Activated T-cell treated with anti-CD3 and anti-CD28 coated beads for 48 hours (primary cell): ENCODE data around the gene DEPDC4.
"Not testable (repeated sequence)": the region's sequence is repeated elsewhere in the genome, so short reads cannot be mapped to it uniquely, and the experiment has no call there.

ENCODE experiments used
- DNase-seq: peaks from one replicate; pipeline ENCODE4 v3.0.0-alpha.2; 2020; ENCODE audit warnings: low read depth

DEPDC4 gene

GRCh38 chr12:100263131-100263530, 3.7 kb downstream of the DEPDC4 start:
- no peak for DNase-seq

GRCh38 chr12:100258127-100258526, 8.8 kb downstream of the DEPDC4 start:
- no peak for DNase-seq

GRCh38 chr12:100254876-100255275, 12.0 kb downstream of the DEPDC4 start:
- no peak for DNase-seq

GRCh38 chr12:100253437-100253836, 13.4 kb downstream of the DEPDC4 start:
- no peak for DNase-seq

GRCh38 chr12:100251917-100252316, 15.0 kb downstream of the DEPDC4 start:
- DNase-seq: no peak

GRCh38 chr12:100249941-100250340, 16.9 kb downstream of the DEPDC4 start:
- DNase-seq: no peak

- no peak for DNase-seq
These were observed 18.0 kb downstream of the DEPDC4 start for GRCh38 chr12:100248886-100249285.

GRCh38 chr12:100247765-100248164, 19.1 kb downstream of the DEPDC4 start:
- no peak for DNase-seq

- no peak for DNase-seq
These were observed 23.7 kb downstream of the DEPDC4 start for GRCh38 chr12:100243137-100243536.

GRCh38 chr12:100239589-100239988, 27.3 kb downstream of the DEPDC4 start:
- DNase-seq: no peak

GRCh38 chr12:100238801-100239200, 28.1 kb downstream of the DEPDC4 start:
- no peak for DNase-seq

GRCh38 chr12:100234591-100235304, 32.1 kb downstream of the DEPDC4 start:
- no peak for DNase-seq

- no peak for DNase-seq
These were observed 32.7 kb downstream of the DEPDC4 start for GRCh38 chr12:100234166-100234565.

GRCh38 chr12:100231873-100232272, 35.0 kb downstream of the DEPDC4 start:
- not testable (repeated sequence) for DNase-seq

GRCh38 chr12:100229876-100230275, 37.0 kb downstream of the DEPDC4 start:
- DNase-seq: no peak

GRCh38 chr12:100229036-100229635, 37.7 kb downstream of the DEPDC4 start:
- DNase-seq: no peak

- no peak for DNase-seq
These were observed 41.4 kb downstream of the DEPDC4 start for GRCh38 chr12:100225491-100225890.

- DNase-seq: not testable (repeated sequence)
These were observed 44.7 kb downstream of the DEPDC4 start for GRCh38 chr12:100222173-100222572.

- no peak for DNase-seq
These were observed 45.4 kb downstream of the DEPDC4 start for GRCh38 chr12:100221523-100221922.

- DNase-seq: no peak
These were observed 47.4 kb downstream of the DEPDC4 start for GRCh38 chr12:100219328-100220109.

- DNase-seq: no peak
These were observed 50.5 kb downstream of the DEPDC4 start for GRCh38 chr12:100216337-100216736.

- DNase-seq: no peak
These were observed 51.7 kb downstream of the DEPDC4 start for GRCh38 chr12:100215209-100215608.

- DNase-seq: no peak
These were observed 52.4 kb downstream of the DEPDC4 start for GRCh38 chr12:100214518-100214917.
